Vagina (tissue), 2 donors: Measurements from ENCODE around the gene PAX1.

Experiments
- CTCF ChIP-seq, 3 experiments: fragments of 450-650 bp in 2 of 3; fragments of 200-600 bp in 1 of 3; sonication (generic) in 1 of 3; IDR thresholded peaks; one replicate each; pipeline ENCODE4 v1.5.1; 2017 to 2019; ENCODE audit warnings: antibody characterized with exemption in 3 of 3, mild to moderate bottlenecking in 2 of 3, moderate library complexity in 2 of 3
- POLR2AphosphoS5 ChIP-seq, 2 donors: sonication (generic); formaldehyde crosslinking; IDR thresholded peaks; one replicate each; pipeline ENCODE4 v1.9.0; 2017; ENCODE audit warnings: antibody characterized with exemption in 2 of 2, mild to moderate bottlenecking in 2 of 2, low read depth in 1 of 2; ENCODE audit not compliant: insufficient read depth in 1 of 2

- TF ChIP-seq CTCF (IDR thresholded peaks at IDR 0.05) (no peak), POLR2AphosphoS5 (IDR thresholded peaks at IDR 0.05; ENCODE audit: insufficient read depth in 1 of 2, low read depth in 1 of 2) (no peak)
These were observed 49.0 kb upstream of the PAX1 start for GRCh38 chr20:21656308-21657067.
